CD4-positive, alpha-beta T cell (primary cell): ENCODE data around the gene KIAA1671. TPM values are rescaled to one million over a fixed set of nuclear protein-coding genes. Genes with fewer than 3 reads are reported as not detected.

ENCODE experiments used
- ATAC-seq: fragments of 200-7000 bp; cut with Tn5 transposase; one replicate; pipeline ENCODE4 v1.10.0; 2022; ENCODE audit warnings: mild to moderate bottlenecking; ENCODE audit not compliant: poor library complexity
- CTCF ChIA-PET: fragments of 350-600 bp; sonication (Branson Sonifier 250); formaldehyde crosslinking; loops from one replicate; lab custom pipeline; 2021; ENCODE audit warnings: antibody characterized with exemption, inconsistent platforms; lab: Charles Lee
- POLR2A ChIA-PET: fragments of 350-600 bp; sonication (Branson Sonifier 250); formaldehyde crosslinking; loops from one replicate; lab custom pipeline; 2021; ENCODE audit warnings: antibody characterized with exemption, inconsistent platforms; lab: Charles Lee
- DNase-seq, 14 experiments: peaks; one replicate each; pipeline ENCODE4 v3.0.0-alpha.2; 2013 to 2020; ENCODE audit warnings: mixed read lengths in 2 of 14
- H3K27ac ChIP-seq, 2 donors: one replicate each; pipeline versions ENCODE4 v1.5.1 to v1.7.0; 2013; ENCODE audit warnings: low read length in 2 of 2, low read depth in 1 of 2, mild to moderate bottlenecking in 1 of 2
- H3K27me3 ChIP-seq, 2 experiments: 1 replicate in 1 of 2; 2 replicates in 1 of 2; pipeline versions ENCODE4 v1.6.1 to v1.7.0; 2013; ENCODE audit warnings: low read length in 2 of 2, control low read depth in 1 of 2, mild to moderate bottlenecking in 1 of 2, moderate library complexity in 1 of 2; ENCODE audit not compliant: insufficient read depth in 2 of 2, control insufficient read depth in 1 of 2
- H3K36me3 ChIP-seq: one replicate; pipeline ENCODE4 v1.6.1; 2013; ENCODE audit warnings: low read length, control low read depth; ENCODE audit not compliant: insufficient read depth
- H3K4me1 ChIP-seq: one replicate; pipeline ENCODE4 v1.6.1; 2013; ENCODE audit warnings: low read length, control low read depth; ENCODE audit not compliant: insufficient read depth
- H3K4me3 ChIP-seq: one replicate; pipeline ENCODE4 v1.5.1; 2013; ENCODE audit warnings: mild to moderate bottlenecking, low read length, moderate library complexity
- H3K9me3 ChIP-seq, 2 experiments: 1 replicate in 1 of 2; 2 replicates in 1 of 2; pipeline versions ENCODE4 v1.6.1 to v1.7.0; 2013; ENCODE audit warnings: low read length in 2 of 2, mild to moderate bottlenecking in 2 of 2, control low read depth in 1 of 2, moderate library complexity in 1 of 2; ENCODE audit not compliant: control insufficient read depth in 1 of 2, insufficient read depth in 1 of 2
- H3K27ac Mint-ChIP-seq: one replicate; pipeline ENCODE4 v1.8.0; 2020; ENCODE audit warnings: mixed read lengths
- H3K27me3 Mint-ChIP-seq: one replicate; pipeline ENCODE4 v1.8.0; 2021; ENCODE audit warnings: mixed read lengths
- H3K36me3 Mint-ChIP-seq: one replicate; pipeline ENCODE4 v1.8.0; 2021; ENCODE audit warnings: low read depth, mixed read lengths
- H3K4me1 Mint-ChIP-seq: one replicate; pipeline ENCODE4 v1.8.0; 2021; ENCODE audit warnings: low read depth, mixed read lengths
- H3K4me3 Mint-ChIP-seq: one replicate; pipeline ENCODE4 v1.8.0; 2020; ENCODE audit warnings: mild to moderate bottlenecking, mixed read lengths
- H3K9me3 Mint-ChIP-seq: one replicate; pipeline ENCODE4 v1.8.0; 2020; ENCODE audit warnings: mixed read lengths
- intact Hi-C, 2 experiments: fragments of 100-400 bp; cut with DNase I in 1 of 2; cut with micrococcal nuclease in 1 of 2; formaldehyde crosslinking; loops; one replicate each; pipeline versions ENCODE4 v1.15.1 to v1.9.0; 2023 to 2025; cut with DNase I, micrococcal nuclease
- total RNA-seq, 174 experiments: library from RNA in 2 of 174; stranded (reverse) in 2 of 174; gene quantifications; one replicate each; pipeline ENCODE4 v1.2.3 and lab custom pipeline; 2021 to 2026
- TF ChIP-seq, protein P1 (sequence below): fragments of 200-600 bp; IDR thresholded peaks from one replicate; pipeline ENCODE4 v1.8.0; 2022; ENCODE audit warnings: antibody characterized with exemption, mild to moderate bottlenecking

The KIAA1671 gene
- total RNA-seq, 2 experiments from 2014 or later = 2.6 to 2.9 TPM

GRCh38 chr22:24989135-24989534 is 36.6 kb downstream of the KIAA1671 start:
- intact Hi-C loops = no loop called here
- Histone ChIP-seq H3K27ac (no peak overlapping the region), H3K9me3 (peaks cover 0 to 4% of the 10 kb centered on the region in 2 experiments), H3K27me3 (peaks cover 0 to 4% of the 10 kb centered on the region in 2 experiments), H3K36me3 (no peaks in the 10 kb centered on the region), H3K4me1 (peaks cover 15% of the 10 kb centered on the region), H3K4me3 (no peak overlapping the region)
- ChIA-PET POLR2A (no interaction called here), CTCF (no interaction called here)
- no peak for ATAC-seq
- TF ChIP-seq, protein P1, sequence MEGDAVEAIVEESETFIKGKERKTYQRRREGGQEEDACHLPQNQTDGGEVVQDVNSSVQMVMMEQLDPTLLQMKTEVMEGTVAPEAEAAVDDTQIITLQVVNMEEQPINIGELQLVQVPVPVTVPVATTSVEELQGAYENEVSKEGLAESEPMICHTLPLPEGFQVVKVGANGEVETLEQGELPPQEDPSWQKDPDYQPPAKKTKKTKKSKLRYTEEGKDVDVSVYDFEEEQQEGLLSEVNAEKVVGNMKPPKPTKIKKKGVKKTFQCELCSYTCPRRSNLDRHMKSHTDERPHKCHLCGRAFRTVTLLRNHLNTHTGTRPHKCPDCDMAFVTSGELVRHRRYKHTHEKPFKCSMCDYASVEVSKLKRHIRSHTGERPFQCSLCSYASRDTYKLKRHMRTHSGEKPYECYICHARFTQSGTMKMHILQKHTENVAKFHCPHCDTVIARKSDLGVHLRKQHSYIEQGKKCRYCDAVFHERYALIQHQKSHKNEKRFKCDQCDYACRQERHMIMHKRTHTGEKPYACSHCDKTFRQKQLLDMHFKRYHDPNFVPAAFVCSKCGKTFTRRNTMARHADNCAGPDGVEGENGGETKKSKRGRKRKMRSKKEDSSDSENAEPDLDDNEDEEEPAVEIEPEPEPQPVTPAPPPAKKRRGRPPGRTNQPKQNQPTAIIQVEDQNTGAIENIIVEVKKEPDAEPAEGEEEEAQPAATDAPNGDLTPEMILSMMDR = no peak
- Mint-ChIP-seq H3K9me3 (no peaks in the 10 kb centered on the region), H3K27me3 (peaks cover 32% of the 10 kb centered on the region), H3K4me3 (no peak overlapping the region), H3K27ac (no peak overlapping the region), H3K36me3 (no peaks in the 10 kb centered on the region), H3K4me1 (peaks cover 3% of the 10 kb centered on the region)
- no peak for DNase-seq

- Mint-ChIP-seq H3K4me3 (no peak overlapping the region), H3K9me3 (no peaks in the 10 kb centered on the region), H3K4me1 (peaks cover 3% of the 10 kb centered on the region), H3K27me3 (peaks cover 33% of the 10 kb centered on the region), H3K36me3 (no peaks in the 10 kb centered on the region), H3K27ac (no peak overlapping the region)
- no peak for ATAC-seq
- peaks cover 0 to 4% of the 10 kb centered on the region in 2 experiments for H3K27me3 ChIP-seq
- H3K9me3 ChIP-seq = peaks cover 0 to 4% of the 10 kb centered on the region in 2 experiments
- POLR2A ChIA-PET = no interaction called here
- no peak for DNase-seq
- H3K4me3 ChIP-seq = no peak overlapping the region
- intact Hi-C loops = no loop called here
- CTCF ChIA-PET = no interaction called here
- H3K4me1 ChIP-seq = peaks cover 15% of the 10 kb centered on the region
- no peaks in the 10 kb centered on the region for H3K36me3 ChIP-seq
- TF ChIP-seq, protein P1 = no peak
- H3K27ac ChIP-seq = no peak overlapping the region
These were observed 37.0 kb downstream of the KIAA1671 start for GRCh38 chr22:24989541-24989951.

GRCh38 chr22:24990344-24990905 is 37.9 kb downstream of the KIAA1671 start:
- Mint-ChIP-seq H3K36me3 (no peaks in the 10 kb centered on the region), H3K4me3 (no peak overlapping the region), H3K27ac (no peak overlapping the region), H3K4me1 (peaks cover 3% of the 10 kb centered on the region), H3K27me3 (peaks cover 33% of the 10 kb centered on the region), H3K9me3 (no peaks in the 10 kb centered on the region)
- DNase-seq (no peak), ATAC-seq (no peak)
- Histone ChIP-seq H3K4me3 (no peak overlapping the region), H3K27me3 (peaks cover 0 to 4% of the 10 kb centered on the region in 2 experiments), H3K4me1 (peaks cover 15% of the 10 kb centered on the region), H3K27ac (no peak overlapping the region), H3K9me3 (peaks cover 0 to 4% of the 10 kb centered on the region in 2 experiments), H3K36me3 (no peaks in the 10 kb centered on the region)
- TF ChIP-seq, protein P1 = no peak
- ChIA-PET CTCF (no interaction called here), POLR2A (no interaction called here)
- intact Hi-C loops = no loop called here
